ENCODE data around the gene ARFGAP1. TPM values are rescaled to one million over a fixed set of nuclear protein-coding genes. Genes with fewer than 3 reads are reported as not detected.

ARFGAP1 gene
- total and polyA plus RNA-seq, 10 of the 15 experiments (the other 5 are each of a cell fraction or from before 2014, with no cell fraction given): 0.45 to 79.9 (median 30.8) TPM

DNA sequence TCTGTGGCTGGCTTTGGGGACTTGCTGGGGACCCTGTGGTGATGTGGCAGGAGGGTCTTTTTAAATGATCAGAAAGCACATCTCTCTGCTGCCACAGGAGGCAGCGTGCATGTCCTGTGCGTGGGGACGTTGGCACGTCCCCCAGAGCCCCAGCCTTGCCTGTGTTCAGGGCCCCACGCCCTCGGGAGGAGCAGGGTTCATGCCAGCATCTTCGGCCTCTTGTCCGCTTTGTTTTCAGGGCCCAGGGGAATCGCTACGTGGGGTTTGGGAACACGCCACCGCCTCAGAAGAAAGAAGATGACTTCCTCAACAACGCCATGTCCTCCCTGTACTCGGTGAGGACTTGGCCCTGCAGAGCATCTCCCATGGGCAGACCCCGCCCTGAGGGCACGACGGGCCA is 6.0 kb downstream of the ARFGAP1 start:
- TF ChIP-seq, protein P1, sequence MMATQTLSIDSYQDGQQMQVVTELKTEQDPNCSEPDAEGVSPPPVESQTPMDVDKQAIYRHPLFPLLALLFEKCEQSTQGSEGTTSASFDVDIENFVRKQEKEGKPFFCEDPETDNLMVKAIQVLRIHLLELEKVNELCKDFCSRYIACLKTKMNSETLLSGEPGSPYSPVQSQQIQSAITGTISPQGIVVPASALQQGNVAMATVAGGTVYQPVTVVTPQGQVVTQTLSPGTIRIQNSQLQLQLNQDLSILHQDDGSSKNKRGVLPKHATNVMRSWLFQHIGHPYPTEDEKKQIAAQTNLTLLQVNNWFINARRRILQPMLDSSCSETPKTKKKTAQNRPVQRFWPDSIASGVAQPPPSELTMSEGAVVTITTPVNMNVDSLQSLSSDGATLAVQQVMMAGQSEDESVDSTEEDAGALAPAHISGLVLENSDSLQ (IDR thresholded peaks at IDR 0.05): no peak
- TF ChIP-seq NFYB (IDR thresholded peaks at IDR 0.05; ENCODE audit: insufficient read depth, low read depth, low read length) (no peak), NBN (IDR thresholded peaks at IDR 0.05) (no peak), BHLHE40 (IDR thresholded peaks at IDR 0.05; ENCODE audit: borderline replicate concordance in 1 of 2, low read depth in 2 of 2, low read length in 1 of 2) (no peak), STAT1 (conservative IDR thresholded peaks at IDR 0.05) (no peak), SPI1 (IDR thresholded peaks at IDR 0.05; ENCODE audit: borderline replicate concordance, insufficient read depth, low read depth, low read length) (no peak), ZBED1 (IDR thresholded peaks at IDR 0.05; ENCODE audit: borderline replicate concordance) (no peak), TCF7 (IDR thresholded peaks at IDR 0.05; ENCODE audit: borderline replicate concordance) (no peak), MEF2B (IDR thresholded peaks at IDR 0.05; ENCODE audit: partially characterized antibody, poor library complexity, severe bottlenecking) (no peak), ESRRA (IDR thresholded peaks at IDR 0.05; ENCODE audit: low read length) (no peak), NFYA (IDR thresholded peaks at IDR 0.05; ENCODE audit: borderline replicate concordance, low read depth, low read length) (no peak), RBBP5 (conservative IDR thresholded peaks at IDR 0.05) (no peak), SREBF1 (IDR thresholded peaks at IDR 0.05; ENCODE audit: low read length) (no peak), IRF4 (IDR thresholded peaks at IDR 0.05; ENCODE audit: low read depth, low read length) (no peak), SMAD1 (IDR thresholded peaks at IDR 0.05; ENCODE audit: low read depth, partially characterized antibody) (no peak), ZNF274 (IDR thresholded peaks at IDR 0.05; ENCODE audit: insufficient read depth, insufficient read length) (no peak)
- TF ChIP-seq, protein P2, sequence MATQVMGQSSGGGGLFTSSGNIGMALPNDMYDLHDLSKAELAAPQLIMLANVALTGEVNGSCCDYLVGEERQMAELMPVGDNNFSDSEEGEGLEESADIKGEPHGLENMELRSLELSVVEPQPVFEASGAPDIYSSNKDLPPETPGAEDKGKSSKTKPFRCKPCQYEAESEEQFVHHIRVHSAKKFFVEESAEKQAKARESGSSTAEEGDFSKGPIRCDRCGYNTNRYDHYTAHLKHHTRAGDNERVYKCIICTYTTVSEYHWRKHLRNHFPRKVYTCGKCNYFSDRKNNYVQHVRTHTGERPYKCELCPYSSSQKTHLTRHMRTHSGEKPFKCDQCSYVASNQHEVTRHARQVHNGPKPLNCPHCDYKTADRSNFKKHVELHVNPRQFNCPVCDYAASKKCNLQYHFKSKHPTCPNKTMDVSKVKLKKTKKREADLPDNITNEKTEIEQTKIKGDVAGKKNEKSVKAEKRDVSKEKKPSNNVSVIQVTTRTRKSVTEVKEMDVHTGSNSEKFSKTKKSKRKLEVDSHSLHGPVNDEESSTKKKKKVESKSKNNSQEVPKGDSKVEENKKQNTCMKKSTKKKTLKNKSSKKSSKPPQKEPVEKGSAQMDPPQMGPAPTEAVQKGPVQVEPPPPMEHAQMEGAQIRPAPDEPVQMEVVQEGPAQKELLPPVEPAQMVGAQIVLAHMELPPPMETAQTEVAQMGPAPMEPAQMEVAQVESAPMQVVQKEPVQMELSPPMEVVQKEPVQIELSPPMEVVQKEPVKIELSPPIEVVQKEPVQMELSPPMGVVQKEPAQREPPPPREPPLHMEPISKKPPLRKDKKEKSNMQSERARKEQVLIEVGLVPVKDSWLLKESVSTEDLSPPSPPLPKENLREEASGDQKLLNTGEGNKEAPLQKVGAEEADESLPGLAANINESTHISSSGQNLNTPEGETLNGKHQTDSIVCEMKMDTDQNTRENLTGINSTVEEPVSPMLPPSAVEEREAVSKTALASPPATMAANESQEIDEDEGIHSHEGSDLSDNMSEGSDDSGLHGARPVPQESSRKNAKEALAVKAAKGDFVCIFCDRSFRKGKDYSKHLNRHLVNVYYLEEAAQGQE (IDR thresholded peaks at IDR 0.05; ENCODE audit: low read depth, low read length): no peak
- TF ChIP-seq, protein P3, sequence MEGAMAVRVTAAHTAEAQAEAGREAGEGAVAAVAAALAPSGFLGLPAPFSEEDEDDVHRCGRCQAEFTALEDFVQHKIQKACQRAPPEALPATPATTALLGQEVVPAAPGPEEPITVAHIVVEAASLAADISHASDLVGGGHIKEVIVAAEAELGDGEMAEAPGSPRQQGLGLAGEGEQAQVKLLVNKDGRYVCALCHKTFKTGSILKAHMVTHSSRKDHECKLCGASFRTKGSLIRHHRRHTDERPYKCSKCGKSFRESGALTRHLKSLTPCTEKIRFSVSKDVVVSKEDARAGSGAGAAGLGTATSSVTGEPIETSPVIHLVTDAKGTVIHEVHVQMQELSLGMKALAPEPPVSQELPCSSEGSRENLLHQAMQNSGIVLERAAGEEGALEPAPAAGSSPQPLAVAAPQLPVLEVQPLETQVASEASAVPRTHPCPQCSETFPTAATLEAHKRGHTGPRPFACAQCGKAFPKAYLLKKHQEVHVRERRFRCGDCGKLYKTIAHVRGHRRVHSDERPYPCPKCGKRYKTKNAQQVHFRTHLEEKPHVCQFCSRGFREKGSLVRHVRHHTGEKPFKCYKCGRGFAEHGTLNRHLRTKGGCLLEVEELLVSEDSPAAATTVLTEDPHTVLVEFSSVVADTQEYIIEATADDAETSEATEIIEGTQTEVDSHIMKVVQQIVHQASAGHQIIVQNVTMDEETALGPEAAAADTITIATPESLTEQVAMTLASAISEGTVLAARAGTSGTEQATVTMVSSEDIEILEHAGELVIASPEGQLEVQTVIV (IDR thresholded peaks at IDR 0.05; ENCODE audit: borderline replicate concordance, partially characterized antibody): no peak
- WGBS (ENCODE audit: insufficient coverage, insufficient replicate concordance, low lambda C conversion rate, missing lambda C conversion rate): 84% methylated on average over 17 of the region's 17 CpGs
- H3K4me3 ChIP-seq: no peak overlapping the region
- no peaks in the 10 kb centered on the region for H4K20me1 ChIP-seq (ENCODE audit: control insufficient read depth, insufficient read depth)
- RAD21 ChIA-PET (ENCODE audit: unreplicated experiment): no interaction called here
- no peak overlapping the region for H3K9ac ChIP-seq (ENCODE audit: control insufficient read depth, insufficient read depth, low read length)
- intact Hi-C loops (cut with micrococcal nuclease; ENCODE audit: unreplicated experiment) (no loop called here), in situ Hi-C loops (cut with MboI) (no loop called here)
- peaks cover 3% of the 10 kb centered on the region for H3K4me1 ChIP-seq (ENCODE audit: control insufficient read depth, insufficient read depth, low read length)
- no peak overlapping the region for H3K27ac ChIP-seq (ENCODE audit: control insufficient read depth, insufficient read depth)
- H3K4me2 ChIP-seq (ENCODE audit: control insufficient read depth, insufficient read depth): no peak overlapping the region
- BruUV-seq (replicated peaks): no TSS peak
- no peaks in the 10 kb centered on the region for H3K27me3 ChIP-seq (replicated peaks in 1 of 2; ENCODE audit: control insufficient read depth in 2 of 2, insufficient read depth in 2 of 2, low read length in 1 of 2)
- peaks cover 16% of the 10 kb centered on the region for H3K79me2 ChIP-seq (ENCODE audit: control insufficient read depth, insufficient read depth, low read length)
- no peak overlapping the region for H2AFZ ChIP-seq (ENCODE audit: control insufficient read depth, low read depth, low read length)
- SMC1A ChIA-PET (ENCODE audit: uncharacterized antibody, unreplicated experiment): no interaction called here
- H3K9me3 ChIP-seq (replicated peaks; ENCODE audit: control insufficient read depth, insufficient read depth, low read length): no peaks in the 10 kb centered on the region
- DNase-seq (ENCODE audit: low read depth, low spot score) (no peak), ATAC-seq (no peak), FAIRE-seq (no peak)
- POLR2A ChIA-PET: no interaction called here
- peaks cover 14 to 16% of the 10 kb centered on the region in 2 experiments for H3K36me3 ChIP-seq (ENCODE audit: control insufficient read depth in 2 of 2, insufficient read depth in 2 of 2, low read length in 1 of 2)
- CTCF ChIA-PET: no interaction called here

Data from GM12878 (cell line).